OCI-LY3 (cell line): Measurements from ENCODE around the gene DYNC1I1.

Experiments used
- H2AFZ ChIP-seq: fragments of 200-600, 300-600 bp; shearing (Covaris generic); 2 replicates; pipeline ENCODE4 v1.6.0; 2014; ENCODE audit warnings: antibody characterized with exemption, low read depth, low read length
- H3K27ac ChIP-seq: fragments of 200-600, 300-600 bp; sonication (generic); 2 replicates; pipeline ENCODE4 v1.5.1; 2014; ENCODE audit warnings: mild to moderate bottlenecking, low read length, moderate library complexity, mixed read lengths
- H3K27me3 ChIP-seq: fragments of 200-600, 300-600 bp; sonication (generic); 2 replicates; pipeline ENCODE4 v1.6.1; 2014; ENCODE audit warnings: low read depth, low read length, mixed read lengths
- H3K36me3 ChIP-seq: fragments of 200-600, 300-600 bp; sonication (generic); replicated peaks from 2 replicates; pipeline ENCODE3; 2014; ENCODE audit warnings: low read depth, low read length, mixed read lengths
- H3K4me1 ChIP-seq: fragments of 300-600, 200-600 bp; sonication (generic); 2 replicates; pipeline ENCODE4 v1.6.1; 2014; ENCODE audit warnings: low read length, mixed read lengths
- H3K4me2 ChIP-seq: fragments of 200-600, 300-600 bp; sonication (generic); 2 replicates; pipeline ENCODE4 v1.6.1; 2014; ENCODE audit warnings: low read length, mixed read lengths
- H3K4me3 ChIP-seq: fragments of 300-600, 200-600 bp; sonication (generic); 2 replicates; pipeline ENCODE4 v1.5.1; 2014; ENCODE audit warnings: antibody characterized with exemption, mild to moderate bottlenecking, low read length, moderate library complexity
- H3K79me2 ChIP-seq: fragments of 300-600, 200-600 bp; shearing (Covaris generic); 2 replicates; pipeline ENCODE4 v1.6.1; 2014; ENCODE audit warnings: mild to moderate bottlenecking, low read length, mixed read lengths
- H3K9ac ChIP-seq: fragments of 300-600, 200-600 bp; shearing (Covaris generic); 2 replicates; pipeline ENCODE4 v1.6.0; 2014; ENCODE audit warnings: mild to moderate bottlenecking, low read length, moderate library complexity
- H3K9me3 ChIP-seq: fragments of 200-600, 300-600 bp; shearing (Covaris generic); 2 replicates; pipeline ENCODE4 v1.6.1; 2014; ENCODE audit warnings: low read length, mixed read lengths; ENCODE audit not compliant: insufficient read depth
- H4K20me1 ChIP-seq: fragments of 200-600, 300-600 bp; sonication (generic); 2 replicates; pipeline ENCODE4 v1.6.1; 2016; ENCODE audit warnings: low read length, mixed read lengths; ENCODE audit not compliant: insufficient read depth
- CTCF ChIP-seq: fragments of 200-600, 300-600 bp; sonication (generic); IDR thresholded peaks from 2 replicates; pipeline ENCODE4 v1.5.1; 2014; ENCODE audit warnings: antibody characterized with exemption, low read length, low read depth
- EZH2phosphoT487 ChIP-seq: fragments of 200-600 bp; shearing (Covaris generic); IDR thresholded peaks from 2 replicates; pipeline ENCODE4 v1.6.1; 2018; ENCODE audit warnings: antibody characterized with exemption, mixed run types, low read depth

DYNC1I1 gene

GRCh38 chr7:95753440-95753839, 18.9 kb upstream of the DYNC1I1 start:
- H3K9ac ChIP-seq, result no peak overlapping the region
- H3K4me2 ChIP-seq, result no peak overlapping the region
- no peaks in the 10 kb centered on the region for H3K36me3 ChIP-seq
- TF ChIP-seq CTCF (no peak), EZH2phosphoT487 (no peak)
- H3K9me3 ChIP-seq, result no peaks in the 10 kb centered on the region
- H3K79me2 ChIP-seq, result no peaks in the 10 kb centered on the region
- no peak overlapping the region for H2AFZ ChIP-seq
- H3K4me1 ChIP-seq, result no peaks in the 10 kb centered on the region
- no peaks in the 10 kb centered on the region for H3K27me3 ChIP-seq
- H4K20me1 ChIP-seq, result no peaks in the 10 kb centered on the region
- H3K4me3 ChIP-seq, result no peak overlapping the region
- no peak overlapping the region for H3K27ac ChIP-seq

- H2AFZ ChIP-seq, result no peak overlapping the region
- H3K27me3 ChIP-seq, result no peaks in the 10 kb centered on the region
Observed at GRCh38 chr7:95755277-95755934, 16.9 kb upstream of the DYNC1I1 start.

GRCh38 chr7:95758187-95758586, 14.2 kb upstream of the DYNC1I1 start:
- H3K4me1 ChIP-seq, result no peaks in the 10 kb centered on the region
- H3K79me2 ChIP-seq, result no peaks in the 10 kb centered on the region
- TF ChIP-seq CTCF, result no peak
- no peak for TF ChIP-seq EZH2phosphoT487
- no peak overlapping the region for H3K27ac ChIP-seq
- H2AFZ ChIP-seq, result no peak overlapping the region
- no peaks in the 10 kb centered on the region for H3K27me3 ChIP-seq
- H3K4me3 ChIP-seq, result no peak overlapping the region
- no peaks in the 10 kb centered on the region for H3K9me3 ChIP-seq
- H3K9ac ChIP-seq, result no peak overlapping the region
- H3K4me2 ChIP-seq, result no peak overlapping the region
- H3K36me3 ChIP-seq, result no peaks in the 10 kb centered on the region
- H4K20me1 ChIP-seq, result no peaks in the 10 kb centered on the region

More at GRCh38 chr7:95755277-95755934, 16.9 kb upstream of the DYNC1I1 start:
- Histone ChIP-seq H3K4me3 (no peak overlapping the region), H3K4me2 (no peak overlapping the region), H3K27ac (no peak overlapping the region), H3K79me2 (no peaks in the 10 kb centered on the region), H3K9me3 (no peaks in the 10 kb centered on the region), H4K20me1 (no peaks in the 10 kb centered on the region), H3K36me3 (no peaks in the 10 kb centered on the region), H3K9ac (no peak overlapping the region), H3K4me1 (no peaks in the 10 kb centered on the region)
- TF ChIP-seq CTCF, result no peak
- no peak for TF ChIP-seq EZH2phosphoT487

GRCh38 chr7:95766086-95766485, 6.3 kb upstream of the DYNC1I1 start:
- Histone ChIP-seq H3K36me3 (no peaks in the 10 kb centered on the region), H3K27me3 (no peaks in the 10 kb centered on the region), H2AFZ (no peak overlapping the region), H3K27ac (no peak overlapping the region), H4K20me1 (no peaks in the 10 kb centered on the region), H3K4me3 (no peak overlapping the region), H3K79me2 (no peaks in the 10 kb centered on the region), H3K9ac (no peak overlapping the region), H3K4me2 (no peak overlapping the region), H3K4me1 (peaks cover 7% of the 10 kb centered on the region), H3K9me3 (no peaks in the 10 kb centered on the region)
- TF ChIP-seq EZH2phosphoT487 (no peak), CTCF (no peak)
